ENCODE results near the gene PDXK. TPM values are rescaled to one million over a fixed set of nuclear protein-coding genes. Genes with fewer than 3 reads are reported as not detected.

Gene PDXK
- total RNA-seq, 1 donor from 2014 or later, result 183 TPM

DNA sequence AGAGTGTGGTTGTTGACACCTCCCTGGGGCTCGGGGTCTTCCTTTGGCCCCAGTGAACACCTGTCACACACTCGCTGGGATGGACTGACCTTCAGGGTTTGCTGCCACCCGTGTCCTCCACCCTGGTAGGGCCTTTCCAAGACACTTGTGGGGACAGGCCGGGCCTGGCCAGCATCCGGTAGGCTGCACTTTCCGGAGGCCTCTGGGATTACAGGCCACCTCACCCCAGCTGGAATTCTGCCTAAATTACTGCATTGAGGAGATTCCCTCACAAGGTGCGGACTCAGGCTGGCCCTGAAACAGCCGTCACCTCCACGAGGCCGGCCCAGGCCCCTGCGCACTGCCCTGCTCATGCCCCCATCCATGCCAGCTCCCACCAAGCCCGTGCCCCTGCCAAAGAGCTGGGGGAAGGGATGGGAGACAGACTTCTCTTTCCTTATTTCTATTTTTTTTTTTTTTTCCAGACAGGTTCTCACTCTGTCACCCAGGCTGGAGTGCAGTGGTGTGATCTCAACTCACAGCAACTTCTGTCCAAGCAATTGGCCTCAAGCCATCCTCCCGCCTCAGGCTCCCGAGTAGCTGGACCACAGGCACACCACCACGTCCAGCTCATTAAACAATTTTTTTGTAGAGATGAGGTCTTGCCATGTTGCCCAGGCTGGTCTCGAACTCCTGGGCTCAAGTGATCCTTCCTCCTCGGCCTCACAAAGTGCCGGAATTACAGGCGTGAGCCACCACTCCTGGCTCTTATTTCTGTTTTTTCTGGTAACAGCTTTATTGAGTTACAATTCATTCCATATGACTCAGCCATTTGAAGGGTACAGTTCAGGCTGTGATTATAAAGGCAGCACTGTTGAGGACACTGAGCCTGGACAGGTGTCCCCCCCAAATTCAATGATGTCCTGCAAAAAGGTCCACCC is 45.9 kb downstream of the PDXK start:
- H3K27me3 ChIP-seq (ENCODE audit: control insufficient read depth, insufficient read depth, low read length), result no peaks in the 10 kb centered on the region
- TF ChIP-seq, protein P1, sequence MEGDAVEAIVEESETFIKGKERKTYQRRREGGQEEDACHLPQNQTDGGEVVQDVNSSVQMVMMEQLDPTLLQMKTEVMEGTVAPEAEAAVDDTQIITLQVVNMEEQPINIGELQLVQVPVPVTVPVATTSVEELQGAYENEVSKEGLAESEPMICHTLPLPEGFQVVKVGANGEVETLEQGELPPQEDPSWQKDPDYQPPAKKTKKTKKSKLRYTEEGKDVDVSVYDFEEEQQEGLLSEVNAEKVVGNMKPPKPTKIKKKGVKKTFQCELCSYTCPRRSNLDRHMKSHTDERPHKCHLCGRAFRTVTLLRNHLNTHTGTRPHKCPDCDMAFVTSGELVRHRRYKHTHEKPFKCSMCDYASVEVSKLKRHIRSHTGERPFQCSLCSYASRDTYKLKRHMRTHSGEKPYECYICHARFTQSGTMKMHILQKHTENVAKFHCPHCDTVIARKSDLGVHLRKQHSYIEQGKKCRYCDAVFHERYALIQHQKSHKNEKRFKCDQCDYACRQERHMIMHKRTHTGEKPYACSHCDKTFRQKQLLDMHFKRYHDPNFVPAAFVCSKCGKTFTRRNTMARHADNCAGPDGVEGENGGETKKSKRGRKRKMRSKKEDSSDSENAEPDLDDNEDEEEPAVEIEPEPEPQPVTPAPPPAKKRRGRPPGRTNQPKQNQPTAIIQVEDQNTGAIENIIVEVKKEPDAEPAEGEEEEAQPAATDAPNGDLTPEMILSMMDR (IDR thresholded peaks at IDR 0.05; ENCODE audit: insufficient read depth, low read length, poor library complexity, severe bottlenecking), result no peak
- DNase-seq (ENCODE audit: low read depth), result no peak
- H3K4me3 ChIP-seq (ENCODE audit: low read depth, low read length), result no peak overlapping the region
- no peaks in the 10 kb centered on the region for H3K36me3 ChIP-seq (ENCODE audit: control insufficient read depth, insufficient read depth, low read length)

DNA sequence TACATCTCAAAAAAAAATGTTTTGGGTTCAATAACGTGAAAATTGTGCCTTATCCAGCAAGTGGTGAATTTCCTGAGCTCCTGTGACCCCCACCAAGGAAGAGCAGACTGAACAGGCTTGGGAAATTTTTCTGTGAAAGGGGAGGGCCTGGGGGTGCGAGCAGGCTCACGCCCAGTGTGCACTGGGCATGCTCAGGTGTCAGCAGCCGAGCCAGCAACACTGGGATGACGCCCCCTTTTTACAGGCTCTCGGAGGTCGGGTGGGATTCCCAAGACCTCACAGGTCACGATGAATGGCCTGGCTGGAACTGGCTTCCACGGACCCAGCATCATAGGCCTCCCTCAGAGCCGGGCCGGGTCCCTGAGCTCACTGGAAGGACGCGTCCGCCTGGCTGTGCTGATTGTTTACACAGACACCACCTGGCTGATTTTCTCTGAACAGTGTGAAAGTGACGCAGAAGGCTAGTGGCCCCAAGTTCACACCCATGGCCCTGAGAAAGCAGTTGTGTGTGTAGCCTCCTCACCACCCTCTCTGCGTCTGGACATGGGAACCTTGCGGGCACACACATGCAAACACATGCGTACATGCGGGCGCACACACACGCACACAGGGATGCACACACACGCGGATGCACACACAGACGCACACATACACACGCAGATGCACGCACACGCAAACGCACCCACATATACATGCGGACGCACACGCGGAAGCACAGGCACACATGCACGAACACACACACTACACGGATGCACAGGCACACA is 48.0 kb downstream of the PDXK start:
- Histone ChIP-seq H3K27me3 (ENCODE audit: control insufficient read depth, insufficient read depth, low read length) (no peaks in the 10 kb centered on the region), H3K36me3 (ENCODE audit: control insufficient read depth, insufficient read depth, low read length) (no peaks in the 10 kb centered on the region), H3K4me3 (ENCODE audit: low read depth, low read length) (no peak overlapping the region)
- TF ChIP-seq, protein P1 (IDR thresholded peaks at IDR 0.05; ENCODE audit: insufficient read depth, low read length, poor library complexity, severe bottlenecking), result no peak
- no peak for DNase-seq (ENCODE audit: low read depth)

DNA sequence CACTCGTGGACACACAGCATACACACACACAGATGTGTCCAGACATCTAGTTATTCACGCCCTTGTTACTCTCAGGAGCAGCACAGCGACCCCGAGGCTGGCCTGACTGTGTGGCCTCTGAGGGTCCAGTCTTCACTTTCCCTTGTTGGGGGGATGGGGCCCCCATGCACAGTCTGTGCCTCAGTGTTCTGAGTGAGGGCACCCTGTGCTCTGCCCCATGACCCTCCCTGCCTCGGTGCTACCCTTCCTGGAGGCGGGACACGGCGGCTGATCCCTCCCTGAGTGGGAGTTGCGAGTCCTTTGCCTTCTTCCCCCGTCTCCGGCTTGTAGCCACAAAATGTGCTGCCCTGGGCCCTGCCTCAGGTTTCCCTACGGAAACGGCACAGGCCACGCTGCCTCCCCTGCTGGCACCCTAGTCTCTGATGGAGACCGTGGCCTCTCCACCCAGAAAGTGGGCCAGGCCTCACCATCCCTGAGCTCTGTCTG is 48.6 kb downstream of the PDXK start:
- Histone ChIP-seq H3K36me3 (ENCODE audit: control insufficient read depth, insufficient read depth, low read length) (no peaks in the 10 kb centered on the region), H3K27me3 (ENCODE audit: control insufficient read depth, insufficient read depth, low read length) (no peaks in the 10 kb centered on the region), H3K4me3 (ENCODE audit: low read depth, low read length) (no peak overlapping the region)
- DNase-seq (ENCODE audit: low read depth), result no peak
- TF ChIP-seq, protein P1 (IDR thresholded peaks at IDR 0.05; ENCODE audit: insufficient read depth, low read length, poor library complexity, severe bottlenecking), result no peak

DNA sequence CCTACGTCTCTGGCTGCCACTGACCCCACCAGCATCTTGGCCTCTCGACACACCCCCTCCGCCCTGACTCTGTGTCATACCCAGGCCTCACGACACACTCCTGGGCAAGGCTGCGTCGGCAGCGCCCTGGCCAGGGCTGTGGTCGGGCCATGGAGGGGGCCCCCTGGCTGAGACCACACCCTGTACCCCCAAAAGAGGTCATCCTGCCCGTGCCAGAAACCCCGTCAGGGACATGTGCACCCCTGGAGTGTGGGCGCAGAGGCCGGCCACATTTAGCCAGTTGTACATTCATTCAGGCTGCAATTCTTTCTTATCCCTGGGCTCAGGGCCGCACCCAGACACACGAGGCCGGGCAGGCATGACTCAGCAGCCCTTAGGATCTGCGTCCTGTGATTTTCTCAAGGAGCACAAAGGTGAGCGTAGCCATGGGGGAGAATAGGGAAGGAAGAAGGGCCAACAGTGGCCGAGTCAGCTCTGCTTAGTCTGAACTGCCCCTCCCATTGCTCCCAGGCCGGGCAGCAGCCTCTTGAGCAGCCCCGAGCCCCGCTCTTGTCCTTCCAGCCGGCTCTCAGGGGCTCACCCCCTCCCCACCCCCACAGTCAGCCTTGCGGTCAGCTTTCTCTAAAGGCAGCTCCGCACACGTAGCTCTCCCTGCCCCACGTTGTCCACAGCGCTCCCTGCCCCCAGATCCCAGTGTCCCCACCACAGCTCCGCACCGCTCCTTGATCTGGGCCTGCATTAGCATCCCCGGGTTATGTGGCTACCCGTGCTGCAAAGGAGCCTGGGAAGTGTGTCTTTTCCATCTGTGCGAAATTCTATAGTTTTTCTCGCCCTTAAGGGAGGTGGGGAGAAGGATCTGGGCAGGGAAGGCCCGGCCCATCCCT is 49.3 kb downstream of the PDXK start:
- Histone ChIP-seq H3K4me3 (ENCODE audit: low read depth, low read length) (no peak overlapping the region), H3K27me3 (ENCODE audit: control insufficient read depth, insufficient read depth, low read length) (no peaks in the 10 kb centered on the region), H3K36me3 (ENCODE audit: control insufficient read depth, insufficient read depth, low read length) (no peaks in the 10 kb centered on the region)
- TF ChIP-seq, protein P1 (IDR thresholded peaks at IDR 0.05; ENCODE audit: insufficient read depth, low read length, poor library complexity, severe bottlenecking), result no peak
- DNase-seq (ENCODE audit: low read depth), result peak; percentile 67

DNA sequence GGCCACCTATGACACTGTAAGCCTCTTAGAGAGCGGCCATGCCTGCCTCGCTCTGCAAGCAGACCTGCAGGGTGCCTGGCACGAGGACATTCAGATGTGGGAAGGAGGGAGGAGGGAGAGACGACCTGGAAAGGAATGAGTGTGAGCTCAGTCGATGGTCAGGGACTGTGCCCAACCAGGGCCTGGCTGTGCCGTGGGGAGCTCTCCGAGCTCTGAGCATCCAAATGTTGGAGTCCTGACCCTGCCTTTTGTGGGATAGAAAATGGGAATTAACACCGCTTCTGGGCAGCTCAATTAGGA is 49.9 kb downstream of the PDXK start:
- Histone ChIP-seq H3K4me3 (ENCODE audit: low read depth, low read length) (no peak overlapping the region), H3K27me3 (ENCODE audit: control insufficient read depth, insufficient read depth, low read length) (no peaks in the 10 kb centered on the region), H3K36me3 (ENCODE audit: control insufficient read depth, insufficient read depth, low read length) (no peaks in the 10 kb centered on the region)
- TF ChIP-seq, protein P1 (IDR thresholded peaks at IDR 0.05; ENCODE audit: insufficient read depth, low read length, poor library complexity, severe bottlenecking), result no peak
- no peak for DNase-seq (ENCODE audit: low read depth)

All from kidney epithelial cell (primary cell).